SK-N-SH (cell line): ENCODE data around the gene AGK.

Experiments
- EP300 ChIP-seq, 2 experiments: IDR thresholded peaks; 2 replicates each; pipeline versions ENCODE4 v1.4.0 to v1.6.1; 2012; ENCODE audit warnings: borderline replicate concordance in 1 of 2, low read depth in 1 of 2, low read length in 1 of 2
- FOXM1 ChIP-seq: IDR thresholded peaks from 2 replicates; pipeline ENCODE4 v1.4.0; 2012; ENCODE audit warnings: low read depth, mild to moderate bottlenecking
- JUND ChIP-seq: IDR thresholded peaks from 2 replicates; pipeline ENCODE4 v1.4.0; 2012
- POLR2AphosphoS5 ChIP-seq: IDR thresholded peaks from 2 replicates; pipeline ENCODE4 v1.6.1; 2012; ENCODE audit warnings: low read depth, low read length
- RAD21 ChIP-seq: IDR thresholded peaks from 2 replicates; pipeline ENCODE4 v1.6.1; 2012; ENCODE audit warnings: mild to moderate bottlenecking, low read length
- RCOR1 ChIP-seq: fragments of 150-350 bp; IDR thresholded peaks from 2 replicates; pipeline ENCODE4 v1.6.1; 2017; ENCODE audit warnings: antibody characterized with exemption, low read length
- TAF1 ChIP-seq: IDR thresholded peaks from 2 replicates; pipeline ENCODE4 v1.6.1; 2012; ENCODE audit warnings: low read depth, mild to moderate bottlenecking, low read length, moderate library complexity, borderline replicate concordance
- YY1 ChIP-seq: IDR thresholded peaks from 2 replicates; pipeline ENCODE4 v1.4.0; 2012; ENCODE audit warnings: low read depth, mild to moderate bottlenecking
- TF ChIP-seq, protein P1 (sequence below): IDR thresholded peaks from 2 replicates; pipeline ENCODE4 v1.6.1; 2012; ENCODE audit warnings: mild to moderate bottlenecking, low read depth, low read length, moderate library complexity
- TF ChIP-seq, protein P2 (sequence below): IDR thresholded peaks from 2 replicates; pipeline ENCODE4 v1.4.0; 2012; ENCODE audit warnings: low read depth
- TF ChIP-seq, protein P3 (sequence below): fragments of 200-600 bp; sonication (generic); IDR thresholded peaks from 2 replicates; pipeline ENCODE4 v1.6.1; 2017; ENCODE audit warnings: antibody characterized with exemption, mild to moderate bottlenecking, moderate library complexity

DNA sequence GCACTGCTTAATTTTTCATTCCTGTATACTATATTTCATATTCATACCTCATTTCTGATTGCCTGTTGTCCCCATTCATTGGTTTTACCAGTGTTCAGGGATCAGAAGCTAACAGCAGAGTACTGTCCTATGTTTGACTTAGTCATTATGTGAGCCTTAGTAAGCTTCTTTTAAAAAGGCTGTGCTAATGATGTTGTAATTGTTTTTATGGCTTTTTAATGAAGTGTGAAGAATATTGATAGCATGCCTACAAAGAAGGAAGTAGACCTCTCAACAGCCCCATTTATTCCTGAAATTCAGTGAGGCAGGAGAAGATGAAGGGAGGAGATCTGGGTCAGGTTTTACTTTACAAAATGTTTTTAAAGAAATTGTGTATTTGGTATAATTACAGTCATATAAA lies 61.7 kb downstream of the AGK start:
- TF ChIP-seq, protein P1, sequence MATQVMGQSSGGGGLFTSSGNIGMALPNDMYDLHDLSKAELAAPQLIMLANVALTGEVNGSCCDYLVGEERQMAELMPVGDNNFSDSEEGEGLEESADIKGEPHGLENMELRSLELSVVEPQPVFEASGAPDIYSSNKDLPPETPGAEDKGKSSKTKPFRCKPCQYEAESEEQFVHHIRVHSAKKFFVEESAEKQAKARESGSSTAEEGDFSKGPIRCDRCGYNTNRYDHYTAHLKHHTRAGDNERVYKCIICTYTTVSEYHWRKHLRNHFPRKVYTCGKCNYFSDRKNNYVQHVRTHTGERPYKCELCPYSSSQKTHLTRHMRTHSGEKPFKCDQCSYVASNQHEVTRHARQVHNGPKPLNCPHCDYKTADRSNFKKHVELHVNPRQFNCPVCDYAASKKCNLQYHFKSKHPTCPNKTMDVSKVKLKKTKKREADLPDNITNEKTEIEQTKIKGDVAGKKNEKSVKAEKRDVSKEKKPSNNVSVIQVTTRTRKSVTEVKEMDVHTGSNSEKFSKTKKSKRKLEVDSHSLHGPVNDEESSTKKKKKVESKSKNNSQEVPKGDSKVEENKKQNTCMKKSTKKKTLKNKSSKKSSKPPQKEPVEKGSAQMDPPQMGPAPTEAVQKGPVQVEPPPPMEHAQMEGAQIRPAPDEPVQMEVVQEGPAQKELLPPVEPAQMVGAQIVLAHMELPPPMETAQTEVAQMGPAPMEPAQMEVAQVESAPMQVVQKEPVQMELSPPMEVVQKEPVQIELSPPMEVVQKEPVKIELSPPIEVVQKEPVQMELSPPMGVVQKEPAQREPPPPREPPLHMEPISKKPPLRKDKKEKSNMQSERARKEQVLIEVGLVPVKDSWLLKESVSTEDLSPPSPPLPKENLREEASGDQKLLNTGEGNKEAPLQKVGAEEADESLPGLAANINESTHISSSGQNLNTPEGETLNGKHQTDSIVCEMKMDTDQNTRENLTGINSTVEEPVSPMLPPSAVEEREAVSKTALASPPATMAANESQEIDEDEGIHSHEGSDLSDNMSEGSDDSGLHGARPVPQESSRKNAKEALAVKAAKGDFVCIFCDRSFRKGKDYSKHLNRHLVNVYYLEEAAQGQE: no peak
- TF ChIP-seq RAD21 (no peak), FOXM1 (no peak), YY1 (no peak), POLR2AphosphoS5 (no peak), JUND (no peak), EP300 (IDR thresholded peaks at IDR 0.05; ENCODE audit: borderline replicate concordance in 1 of 2, low read depth in 1 of 2, low read length in 1 of 2) (no peak), RCOR1 (no peak), TAF1 (no peak)
- TF ChIP-seq, protein P2, sequence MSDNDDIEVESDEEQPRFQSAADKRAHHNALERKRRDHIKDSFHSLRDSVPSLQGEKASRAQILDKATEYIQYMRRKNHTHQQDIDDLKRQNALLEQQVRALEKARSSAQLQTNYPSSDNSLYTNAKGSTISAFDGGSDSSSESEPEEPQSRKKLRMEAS: no peak
- TF ChIP-seq, protein P3, sequence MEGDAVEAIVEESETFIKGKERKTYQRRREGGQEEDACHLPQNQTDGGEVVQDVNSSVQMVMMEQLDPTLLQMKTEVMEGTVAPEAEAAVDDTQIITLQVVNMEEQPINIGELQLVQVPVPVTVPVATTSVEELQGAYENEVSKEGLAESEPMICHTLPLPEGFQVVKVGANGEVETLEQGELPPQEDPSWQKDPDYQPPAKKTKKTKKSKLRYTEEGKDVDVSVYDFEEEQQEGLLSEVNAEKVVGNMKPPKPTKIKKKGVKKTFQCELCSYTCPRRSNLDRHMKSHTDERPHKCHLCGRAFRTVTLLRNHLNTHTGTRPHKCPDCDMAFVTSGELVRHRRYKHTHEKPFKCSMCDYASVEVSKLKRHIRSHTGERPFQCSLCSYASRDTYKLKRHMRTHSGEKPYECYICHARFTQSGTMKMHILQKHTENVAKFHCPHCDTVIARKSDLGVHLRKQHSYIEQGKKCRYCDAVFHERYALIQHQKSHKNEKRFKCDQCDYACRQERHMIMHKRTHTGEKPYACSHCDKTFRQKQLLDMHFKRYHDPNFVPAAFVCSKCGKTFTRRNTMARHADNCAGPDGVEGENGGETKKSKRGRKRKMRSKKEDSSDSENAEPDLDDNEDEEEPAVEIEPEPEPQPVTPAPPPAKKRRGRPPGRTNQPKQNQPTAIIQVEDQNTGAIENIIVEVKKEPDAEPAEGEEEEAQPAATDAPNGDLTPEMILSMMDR: no peak
